Mesothelial cell of epicardium (in vitro differentiated cells): ENCODE results near the gene HYAL3. TPM values are rescaled to one million over a fixed set of nuclear protein-coding genes. Genes with fewer than 3 reads are reported as not detected.

ENCODE experiments used
- DNase-seq, 2 experiments: peaks; one replicate each; pipeline ENCODE4 v3.0.0; 2021; ENCODE audit warnings: low spot score in 2 of 2; ENCODE audit not compliant: unreplicated experiment in 2 of 2
- H3K27ac Mint-ChIP-seq: 2 replicates; pipeline ENCODE4 v1.8.0; 2021; ENCODE audit warnings: mixed read lengths
- H3K27me3 Mint-ChIP-seq: 2 replicates; pipeline ENCODE4 v1.8.0; 2021; ENCODE audit warnings: low read depth, mixed read lengths
- H3K36me3 Mint-ChIP-seq: 2 replicates; pipeline ENCODE4 v1.8.0; 2021; ENCODE audit warnings: mixed read lengths
- H3K4me1 Mint-ChIP-seq: 2 replicates; pipeline ENCODE4 v1.8.0; 2021; ENCODE audit warnings: mixed read lengths
- H3K4me3 Mint-ChIP-seq: 2 replicates; pipeline ENCODE4 v1.8.0; 2021; ENCODE audit warnings: mild to moderate bottlenecking, moderate library complexity, mixed read lengths
- H3K9me3 Mint-ChIP-seq: 2 replicates; pipeline ENCODE4 v1.8.0; 2021; ENCODE audit warnings: mixed read lengths
- total RNA-seq: library from RNA; stranded (reverse); gene quantifications from 3 replicates; pipeline ENCODE4 v1.2.1, GENCODE V29; 2021
- TF ChIP-seq, protein P1 (sequence below): fragments of 200-600 bp; sonication (generic); IDR thresholded peaks from one replicate; pipeline ENCODE4 v1.5.0; 2021; ENCODE audit warnings: antibody characterized with exemption; ENCODE audit not compliant: unreplicated experiment

HYAL3 gene, protein sequence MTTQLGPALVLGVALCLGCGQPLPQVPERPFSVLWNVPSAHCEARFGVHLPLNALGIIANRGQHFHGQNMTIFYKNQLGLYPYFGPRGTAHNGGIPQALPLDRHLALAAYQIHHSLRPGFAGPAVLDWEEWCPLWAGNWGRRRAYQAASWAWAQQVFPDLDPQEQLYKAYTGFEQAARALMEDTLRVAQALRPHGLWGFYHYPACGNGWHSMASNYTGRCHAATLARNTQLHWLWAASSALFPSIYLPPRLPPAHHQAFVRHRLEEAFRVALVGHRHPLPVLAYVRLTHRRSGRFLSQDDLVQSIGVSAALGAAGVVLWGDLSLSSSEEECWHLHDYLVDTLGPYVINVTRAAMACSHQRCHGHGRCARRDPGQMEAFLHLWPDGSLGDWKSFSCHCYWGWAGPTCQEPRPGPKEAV
- 2.9 to 3.0 TPM (median 2.9 TPM) in 3 replicates for total RNA-seq

DNA sequence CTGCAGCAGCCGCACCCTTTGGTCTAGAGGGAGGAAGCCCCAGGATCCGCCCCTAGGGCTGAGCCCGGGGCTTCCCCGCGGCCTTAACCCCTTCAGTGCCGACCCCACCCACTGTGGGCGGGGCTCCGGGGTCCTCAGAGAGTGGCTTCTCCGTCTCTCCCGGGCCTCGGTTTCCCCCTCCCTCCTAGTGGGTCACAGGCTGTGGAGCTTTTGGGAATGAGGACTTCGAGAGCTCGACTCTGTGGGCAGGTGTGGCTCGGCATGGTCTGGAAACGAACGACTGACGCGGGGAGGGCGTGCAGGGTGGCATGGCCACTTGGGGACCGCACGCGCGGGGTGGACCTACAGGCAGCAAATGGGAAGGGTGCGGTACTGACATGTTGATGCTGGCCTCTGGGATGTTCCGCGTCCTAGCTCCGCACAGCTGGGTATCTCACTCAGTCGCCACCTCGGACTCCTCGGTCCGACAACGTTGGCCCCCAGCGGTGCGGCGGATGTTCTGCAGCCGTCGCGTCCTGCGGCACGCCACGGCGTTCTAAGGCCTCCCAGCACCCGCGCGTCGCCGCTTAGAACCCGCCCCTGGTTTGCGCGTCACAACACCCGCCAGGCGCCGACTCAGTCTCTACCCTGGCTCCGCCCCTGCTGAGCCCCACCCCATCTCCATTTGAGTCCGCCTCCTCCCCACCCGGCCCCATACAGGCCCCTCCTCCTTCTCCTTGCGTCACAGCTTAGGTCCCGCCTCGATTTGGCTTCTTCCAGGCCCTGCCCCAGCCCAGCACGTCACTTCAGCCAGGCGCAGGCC lies at the start of gene HYAL3, which contains the start of gene NAA80:
TSS of gene HYAL3 (minus strand) at position 570 of the 802 bp plus-strand sequence. CDS start 3,803 bp downstream, outside the sequence.
TSS of gene NAA80 (minus strand) at position 570 of the 802 bp plus-strand sequence. CDS start 1,942 bp downstream, outside the sequence.
- peak; percentile 96 to 98 for DNase-seq
- H3K4me3 Mint-ChIP-seq = peak within 1 kb of the TSS; percentile 95
- H3K9me3 Mint-ChIP-seq = no peaks in the 10 kb centered on the region
- TF ChIP-seq, protein P1, sequence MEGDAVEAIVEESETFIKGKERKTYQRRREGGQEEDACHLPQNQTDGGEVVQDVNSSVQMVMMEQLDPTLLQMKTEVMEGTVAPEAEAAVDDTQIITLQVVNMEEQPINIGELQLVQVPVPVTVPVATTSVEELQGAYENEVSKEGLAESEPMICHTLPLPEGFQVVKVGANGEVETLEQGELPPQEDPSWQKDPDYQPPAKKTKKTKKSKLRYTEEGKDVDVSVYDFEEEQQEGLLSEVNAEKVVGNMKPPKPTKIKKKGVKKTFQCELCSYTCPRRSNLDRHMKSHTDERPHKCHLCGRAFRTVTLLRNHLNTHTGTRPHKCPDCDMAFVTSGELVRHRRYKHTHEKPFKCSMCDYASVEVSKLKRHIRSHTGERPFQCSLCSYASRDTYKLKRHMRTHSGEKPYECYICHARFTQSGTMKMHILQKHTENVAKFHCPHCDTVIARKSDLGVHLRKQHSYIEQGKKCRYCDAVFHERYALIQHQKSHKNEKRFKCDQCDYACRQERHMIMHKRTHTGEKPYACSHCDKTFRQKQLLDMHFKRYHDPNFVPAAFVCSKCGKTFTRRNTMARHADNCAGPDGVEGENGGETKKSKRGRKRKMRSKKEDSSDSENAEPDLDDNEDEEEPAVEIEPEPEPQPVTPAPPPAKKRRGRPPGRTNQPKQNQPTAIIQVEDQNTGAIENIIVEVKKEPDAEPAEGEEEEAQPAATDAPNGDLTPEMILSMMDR = no peak
- no peaks in the 10 kb centered on the region for H3K36me3 Mint-ChIP-seq
- peak within 1 kb of the TSS; percentile 98 for H3K27ac Mint-ChIP-seq
- no peaks in the 10 kb centered on the region for H3K27me3 Mint-ChIP-seq
- peaks cover 26% of the 10 kb centered on the region for H3K4me1 Mint-ChIP-seq

DNA sequence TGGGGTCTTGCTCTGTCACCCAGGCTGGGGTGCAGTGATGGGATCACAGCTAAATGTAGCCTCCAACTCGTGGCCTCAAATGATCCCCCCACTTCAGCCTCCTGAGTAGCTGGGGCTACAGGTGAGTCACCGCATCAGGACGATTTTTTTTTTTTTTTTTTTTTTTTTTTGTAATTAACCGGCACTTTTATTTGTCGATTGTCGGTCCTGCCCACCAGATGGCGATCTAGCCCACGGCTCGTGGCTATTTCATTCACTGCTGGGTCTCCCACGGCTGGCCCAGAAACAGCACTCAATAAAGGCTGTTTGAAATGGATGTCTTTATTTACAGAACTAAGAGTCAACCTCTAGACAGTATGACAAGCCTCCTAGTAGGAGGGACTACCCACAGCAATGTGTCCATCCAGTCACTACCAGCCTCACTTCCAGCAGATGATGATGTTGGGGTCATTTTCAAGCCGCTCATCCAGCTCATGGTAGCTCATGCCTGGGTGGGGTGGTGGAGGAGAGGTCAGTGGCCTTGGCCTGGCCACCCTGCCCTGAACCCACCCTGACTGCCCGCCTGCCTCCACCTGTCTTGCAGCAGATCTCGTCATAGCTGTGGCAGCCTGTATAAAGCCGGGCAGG lies 48.1 kb upstream of the HYAL3 start:
- H3K4me3 Mint-ChIP-seq = no peak overlapping the region
- peaks cover 24% of the 10 kb centered on the region for H3K4me1 Mint-ChIP-seq
- peaks cover 34% of the 10 kb centered on the region for H3K27me3 Mint-ChIP-seq
- H3K27ac Mint-ChIP-seq = no peak overlapping the region
- TF ChIP-seq, protein P1 = peak; percentile 67
- H3K9me3 Mint-ChIP-seq = no peaks in the 10 kb centered on the region
- H3K36me3 Mint-ChIP-seq = no peaks in the 10 kb centered on the region
- DNase-seq = peak in 1 of 2 experiments; percentile 76

DNA sequence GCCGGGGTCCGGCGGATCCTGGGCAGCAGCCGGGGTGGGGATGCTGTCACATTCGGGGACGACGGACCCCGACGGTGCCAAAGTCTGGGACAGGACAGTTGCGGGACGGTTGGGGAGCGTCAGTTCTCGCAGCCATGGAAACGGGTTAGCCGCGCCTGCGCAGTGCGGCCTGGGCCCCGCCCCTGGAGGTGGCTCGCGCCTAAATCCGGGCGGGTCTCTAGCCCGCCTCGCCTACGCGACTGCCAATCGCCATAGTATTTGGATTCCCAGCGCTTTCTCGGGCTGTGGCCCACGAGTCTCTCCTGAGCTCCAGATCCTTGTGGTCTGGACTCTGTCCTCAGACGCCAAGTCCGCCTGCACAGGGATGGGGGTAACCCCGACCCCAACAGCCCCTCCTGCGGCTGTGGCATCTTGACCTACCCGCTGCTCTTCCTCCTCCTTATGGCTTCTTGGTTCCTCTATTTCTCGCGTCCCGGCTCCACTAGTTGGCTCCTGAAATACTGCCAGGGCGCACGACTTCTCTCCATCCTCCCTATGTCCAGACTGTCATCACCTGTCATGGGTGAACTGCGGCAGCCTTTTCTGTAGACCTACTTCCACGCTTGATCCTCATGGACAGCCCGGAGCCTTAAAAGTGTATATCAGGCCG lies 46.5 kb upstream of the HYAL3 start, which contains the start of gene ZMYND10:
TSS of gene ZMYND10 (minus strand) at position 147 of the 649 bp plus-strand sequence. CDS start 153 bp downstream, outside the sequence.
- Mint-ChIP-seq H3K27me3 (peaks cover 50% of the 10 kb centered on the region), H3K4me3 (peak within 1 kb of the TSS; percentile 59), H3K36me3 (no peaks in the 10 kb centered on the region), H3K4me1 (peaks cover 19% of the 10 kb centered on the region), H3K9me3 (no peaks in the 10 kb centered on the region), H3K27ac (no peak within 1 kb of the TSS)
- peak in 1 of 2 experiments; percentile 68 for DNase-seq
- TF ChIP-seq, protein P1 = no peak

DNA sequence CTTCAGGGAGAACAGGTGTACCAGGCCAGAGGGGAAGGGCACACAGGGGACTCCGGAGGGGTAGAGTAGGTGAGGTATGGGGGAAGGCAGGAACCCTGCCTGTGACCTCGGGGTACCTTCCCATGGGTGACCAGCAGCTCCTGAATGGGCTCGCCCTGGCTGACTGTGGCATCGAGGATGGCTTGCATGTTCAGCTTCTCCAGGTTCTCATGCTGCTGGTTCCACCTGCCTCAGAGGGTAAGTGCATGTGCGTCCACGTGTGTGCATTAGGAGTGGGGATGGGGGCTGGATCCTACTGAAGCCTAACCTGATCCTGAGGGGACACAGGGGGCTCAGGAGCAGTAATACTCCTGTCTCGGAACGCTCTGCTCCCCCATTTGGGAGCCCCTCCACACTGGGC lies 45.8 kb upstream of the HYAL3 start:
- peaks cover 14% of the 10 kb centered on the region for H3K4me1 Mint-ChIP-seq
- H3K9me3 Mint-ChIP-seq = no peaks in the 10 kb centered on the region
- H3K27me3 Mint-ChIP-seq = peaks cover 56% of the 10 kb centered on the region
- peak overlapping the region; percentile 59 for H3K4me3 Mint-ChIP-seq
- H3K27ac Mint-ChIP-seq = no peak overlapping the region
- DNase-seq = no peak
- TF ChIP-seq, protein P1 = no peak
- H3K36me3 Mint-ChIP-seq = no peaks in the 10 kb centered on the region
